Gastrocnemius medialis (tissue), 4 donors: ENCODE results near the gene CDK14.

Experiments used
- CTCF ChIP-seq, 5 experiments: fragments of 450-650 bp in 3 of 5; fragments of 200-600 bp in 2 of 5; sonication (generic) in 2 of 5; IDR thresholded peaks in 4 of 5; conservative IDR thresholded peaks in 1 of 5; 1 replicate in 4 of 5; 2 replicates in 1 of 5; pipeline ENCODE4 v1.5.1; 2016 to 2019; ENCODE audit warnings: antibody characterized with exemption in 5 of 5, mild to moderate bottlenecking in 3 of 5, moderate library complexity in 3 of 5
- POLR2A ChIP-seq, 2 donors: fragments of 450-650 bp; IDR thresholded peaks; one replicate each; pipeline ENCODE4 v1.6.1; 2017; ENCODE audit warnings: antibody characterized with exemption in 2 of 2, mild to moderate bottlenecking in 2 of 2, moderate library complexity in 2 of 2

GRCh38 chr7:91162436-91162835, 566.3 kb downstream of the CDK14 start:
- TF ChIP-seq CTCF (IDR thresholded peaks at IDR 0.05 in 4 of 5, conservative IDR thresholded peaks at IDR 0.05 in 1 of 5): no peak
- TF ChIP-seq POLR2A (IDR thresholded peaks at IDR 0.05): no peak
